MV-4-11 (cell line): ENCODE data around the gene TEX35.
A peak's percentile ranks its signal among the peaks of the same experiment; 100 is the strongest.
"Not testable (repeated sequence)": the region's sequence is repeated elsewhere in the genome, so short reads cannot be mapped to it uniquely, and the experiment has no call there.

Source experiments
- DNase-seq: peaks from one replicate; lab custom pipeline; 2025; lab: John Stamatoyannopoulos, UW

The TEX35 gene

GRCh38 chr1:178541829-178542553 is 29.1 kb downstream of the TEX35 start:
- DNase-seq, result peak; percentile 52

DNA sequence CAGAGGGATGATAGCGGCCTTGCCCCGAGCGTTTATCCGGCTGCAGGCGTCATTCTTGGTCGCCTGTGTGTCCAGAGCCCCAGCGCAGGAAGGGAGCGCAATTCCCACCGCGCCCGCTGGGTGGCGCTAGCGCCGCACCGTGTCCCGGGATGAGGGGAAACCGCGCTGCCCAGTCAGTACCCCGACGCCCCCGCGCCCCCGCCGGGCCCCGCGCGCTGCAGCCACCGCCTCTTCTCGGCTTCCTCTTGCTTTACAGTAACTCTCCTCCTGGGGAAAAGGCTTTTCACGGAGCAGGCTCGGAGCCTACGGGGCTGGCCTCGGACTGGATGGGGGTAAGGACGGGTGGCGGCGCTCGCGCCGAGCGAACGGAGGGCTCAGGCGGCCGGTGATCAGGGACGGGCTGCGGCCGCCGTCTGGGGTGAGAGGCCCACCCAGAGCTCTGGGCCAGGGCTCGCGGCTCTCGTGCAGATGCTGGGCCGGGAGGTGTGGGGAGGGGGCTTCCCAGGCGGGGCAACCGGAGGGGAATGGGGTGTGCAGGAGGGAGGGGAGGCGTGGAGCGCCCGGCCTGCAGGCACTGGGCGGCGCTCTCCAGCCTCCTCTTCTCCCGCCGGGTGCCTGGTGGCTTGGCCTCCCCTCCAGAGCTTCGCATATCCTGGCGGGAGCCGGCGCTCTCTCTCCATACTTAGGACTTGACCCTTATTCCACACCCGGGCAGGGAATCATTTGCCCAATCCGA is 29.8 kb downstream of the TEX35 start:
- peak; percentile 67 for DNase-seq

GRCh38 chr1:178543290-178543607 is 30.3 kb downstream of the TEX35 start:
- DNase-seq, result no peak

DNA sequence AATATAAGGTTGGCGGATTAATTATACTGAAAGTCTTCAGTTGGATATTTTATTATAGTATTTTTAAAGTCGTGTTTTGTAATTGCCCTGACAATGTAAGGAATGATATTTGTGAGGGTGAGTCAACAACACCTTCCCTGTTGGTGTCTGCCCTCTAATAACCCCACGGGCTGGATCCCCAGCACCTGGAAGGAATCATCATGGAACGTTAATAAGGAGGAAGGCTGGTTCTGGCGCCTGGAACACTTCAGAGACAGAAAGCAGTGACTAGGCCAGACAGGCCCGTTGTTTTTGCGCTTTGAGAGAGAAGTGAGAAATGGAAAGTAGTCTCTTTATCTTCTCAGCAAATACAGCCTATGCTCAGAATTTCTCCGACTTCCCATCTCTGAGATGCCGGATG is 31.6 kb downstream of the TEX35 start:
- no peak for DNase-seq

DNA sequence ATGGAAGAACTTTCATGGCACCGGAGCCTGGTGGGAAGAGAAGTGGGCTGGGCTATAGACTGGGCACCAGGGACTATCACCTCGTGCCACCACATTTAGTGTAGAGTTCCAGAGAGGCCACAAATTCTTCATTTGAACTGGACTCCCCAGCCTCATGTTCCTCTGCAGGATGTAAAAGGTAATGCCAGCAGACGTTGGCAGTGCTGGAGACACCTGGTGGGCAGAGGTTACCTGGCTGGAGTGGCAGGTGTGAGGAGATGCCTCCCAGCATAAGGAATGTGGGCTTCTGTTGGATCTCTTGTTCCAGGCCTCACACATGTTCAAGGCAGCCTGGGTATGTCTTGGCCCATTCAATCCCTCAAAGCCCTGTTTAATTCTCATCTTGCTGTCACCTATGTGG is 35.2 kb downstream of the TEX35 start:
- no peak for DNase-seq

DNA sequence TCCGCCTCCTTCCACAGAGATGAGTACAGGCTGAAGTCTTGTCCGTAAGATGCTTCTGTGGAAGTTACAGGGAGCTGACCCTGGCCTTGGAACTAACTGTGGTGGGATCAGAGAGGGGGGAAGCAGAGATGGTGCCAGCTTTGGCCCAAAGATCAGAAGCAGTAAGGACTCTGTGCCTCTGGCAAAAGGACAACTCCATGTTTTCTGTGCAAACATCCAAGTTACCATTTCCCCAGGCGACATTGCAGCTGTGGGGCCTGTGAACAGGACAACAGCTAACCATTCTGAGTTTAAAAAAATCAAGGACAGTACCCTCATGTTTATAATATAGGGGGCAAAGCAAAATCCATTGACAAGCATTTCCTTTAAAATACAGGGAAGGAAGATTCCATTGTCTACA is 38.4 kb downstream of the TEX35 start:
- DNase-seq, result no peak

DNA sequence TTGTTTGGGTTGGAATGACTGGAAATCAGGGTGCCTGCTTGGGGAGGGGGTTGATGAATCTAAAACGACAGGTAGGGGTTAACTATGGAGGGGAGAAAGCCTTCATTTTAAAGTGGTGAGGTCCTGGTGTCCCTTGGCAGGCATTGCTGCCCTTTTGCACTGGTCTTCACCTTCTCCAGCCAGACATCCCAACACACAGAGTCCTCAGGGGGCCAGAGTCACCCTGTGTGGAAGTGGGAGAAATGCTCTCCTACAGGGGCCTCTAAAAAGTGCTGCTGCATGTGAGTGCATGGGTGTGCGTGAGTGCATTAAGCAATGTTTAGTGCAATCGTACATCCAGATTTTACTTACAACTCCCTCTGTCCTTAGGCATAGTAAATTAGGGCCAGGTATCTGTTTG is 39.0 kb downstream of the TEX35 start:
- no peak for DNase-seq

- no peak for DNase-seq
These were observed 39.9 kb downstream of the TEX35 start for GRCh38 chr1:178552856-178553255.

- not testable (repeated sequence) for DNase-seq
These were observed 41.4 kb downstream of the TEX35 start for GRCh38 chr1:178554351-178554750.

DNA sequence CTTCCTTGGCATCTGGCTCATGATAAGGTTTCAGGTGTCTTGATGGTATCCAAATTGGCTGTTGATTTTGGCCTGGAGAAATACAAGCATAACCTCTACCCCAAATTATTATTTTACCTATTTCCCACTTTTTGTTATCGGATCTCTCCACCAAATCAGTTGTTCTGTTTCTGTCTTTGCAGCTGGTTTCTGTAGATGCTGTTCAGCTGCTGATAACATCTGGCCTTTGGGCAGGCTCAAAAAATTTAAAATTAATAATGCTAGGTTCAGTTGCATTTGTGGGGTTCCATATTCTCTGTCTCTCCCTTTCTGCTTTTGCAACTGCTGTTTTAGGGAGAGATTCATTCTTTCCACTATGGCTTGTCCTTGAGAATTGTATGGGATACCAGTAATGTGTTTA is 42.7 kb downstream of the TEX35 start:
- not testable (repeated sequence) for DNase-seq

- DNase-seq, result not testable (repeated sequence)
These were observed 45.9 kb downstream of the TEX35 start for GRCh38 chr1:178558816-178559215.

- no peak for DNase-seq
These were observed 48.0 kb downstream of the TEX35 start for GRCh38 chr1:178560871-178561376.

DNA sequence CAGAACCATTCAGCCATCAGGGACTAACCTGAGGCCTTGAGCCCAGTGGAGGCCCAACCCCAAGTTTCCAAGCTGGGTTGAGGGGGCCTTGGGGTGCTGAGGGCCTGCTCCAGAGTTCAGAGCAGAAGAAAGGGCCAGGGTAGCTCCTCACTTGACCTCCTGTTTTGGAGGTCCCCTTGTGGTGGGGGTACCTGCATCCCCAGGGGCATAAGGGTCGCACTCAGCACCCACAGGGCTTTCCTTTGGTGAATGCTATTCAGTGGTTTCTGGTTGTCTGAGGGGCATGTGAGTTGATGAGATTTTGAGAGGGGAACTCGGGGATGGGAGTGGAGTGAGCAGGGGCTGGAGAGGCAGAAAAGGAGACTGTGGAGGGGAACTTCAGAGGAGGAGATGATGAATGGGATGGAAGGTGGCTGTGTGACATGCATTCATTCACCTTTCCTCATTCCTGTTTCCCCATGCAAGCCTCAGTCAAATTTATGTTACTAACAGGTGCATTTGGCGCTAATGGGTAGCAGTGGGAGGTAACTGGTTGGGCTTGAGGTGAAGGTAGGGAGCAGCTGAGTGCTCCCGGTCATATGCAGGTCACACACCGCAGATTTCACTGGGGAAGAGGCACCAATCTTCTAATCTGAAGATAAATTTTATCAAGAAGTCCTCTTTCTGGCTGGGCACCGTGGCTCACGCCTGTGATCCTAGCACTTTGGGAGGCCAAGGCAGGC is 50.4 kb downstream of the TEX35 start:
- DNase-seq, result no peak

DNA sequence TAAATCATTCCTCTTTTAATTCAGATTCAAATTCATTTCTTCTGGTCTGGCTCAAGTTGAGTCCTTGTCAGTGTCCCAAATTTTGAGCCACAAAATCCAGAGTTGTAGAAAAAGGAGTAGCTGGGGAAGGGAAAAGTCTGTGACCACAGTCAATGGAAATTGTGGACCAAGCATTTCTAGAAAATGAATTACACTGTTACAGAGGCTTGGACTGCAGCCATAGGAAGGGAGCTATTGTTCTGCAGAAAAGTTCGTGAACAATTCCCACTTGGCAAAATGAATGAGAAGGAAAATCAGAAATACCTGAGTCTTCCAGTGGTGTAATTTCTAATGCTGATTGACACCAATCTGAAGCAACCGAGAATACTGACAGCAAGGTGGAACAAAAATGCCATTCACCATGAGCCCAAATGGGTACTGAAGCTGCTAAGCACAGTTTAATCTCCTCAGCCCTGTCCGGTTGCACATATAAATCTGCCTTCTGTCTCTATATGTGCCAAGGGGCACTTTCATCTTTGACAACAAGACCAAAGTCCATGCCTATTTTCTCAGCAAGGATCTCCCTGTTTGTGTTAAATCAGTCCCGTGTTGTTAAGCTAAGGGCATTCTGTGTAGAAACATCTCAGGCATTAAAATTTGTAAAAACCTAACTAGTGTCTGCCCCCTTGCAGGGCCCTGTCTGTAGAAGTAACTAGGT is 51.3 kb downstream of the TEX35 start:
- DNase-seq, result no peak

DNA sequence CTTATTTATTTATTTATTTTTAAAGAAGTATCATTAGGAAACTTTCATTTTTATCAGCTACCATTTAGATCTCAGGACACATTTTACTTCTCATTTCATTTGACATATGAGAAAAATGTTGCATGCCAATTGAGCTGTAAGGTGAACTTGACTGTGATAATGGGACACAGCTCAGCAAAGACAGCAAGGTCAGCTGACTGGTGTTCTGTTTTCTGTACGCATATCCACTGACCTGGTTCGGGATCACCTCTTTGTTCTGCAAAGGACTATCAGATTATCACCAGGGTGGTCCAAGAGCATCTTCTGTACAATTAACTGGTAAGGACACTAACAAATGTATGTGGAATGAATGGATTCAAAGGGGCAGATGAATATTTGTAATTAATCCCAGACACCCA is 51.9 kb downstream of the TEX35 start:
- no peak for DNase-seq

GRCh38 chr1:178565586-178565985 is 52.7 kb downstream of the TEX35 start:
- DNase-seq, result no peak

DNA sequence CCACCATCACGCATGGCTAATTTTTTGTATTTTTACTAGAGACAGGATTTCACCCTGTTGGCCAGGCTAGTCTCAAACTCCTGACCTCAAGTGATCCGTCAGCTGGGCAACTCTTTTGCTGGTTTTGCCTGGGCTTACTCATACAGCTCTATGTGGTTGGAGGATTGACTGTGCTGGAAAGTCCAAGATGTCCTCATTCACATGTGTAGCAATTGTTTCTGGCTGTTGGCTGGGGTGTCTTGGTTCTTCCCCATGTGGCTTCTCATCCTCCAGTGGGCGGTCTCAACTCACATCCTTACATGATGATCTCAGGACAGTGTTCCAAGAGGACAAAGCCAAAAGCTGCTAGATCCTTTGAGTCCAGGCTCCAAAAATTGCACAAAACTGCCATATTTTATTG is 53.3 kb downstream of the TEX35 start:
- no peak for DNase-seq

DNA sequence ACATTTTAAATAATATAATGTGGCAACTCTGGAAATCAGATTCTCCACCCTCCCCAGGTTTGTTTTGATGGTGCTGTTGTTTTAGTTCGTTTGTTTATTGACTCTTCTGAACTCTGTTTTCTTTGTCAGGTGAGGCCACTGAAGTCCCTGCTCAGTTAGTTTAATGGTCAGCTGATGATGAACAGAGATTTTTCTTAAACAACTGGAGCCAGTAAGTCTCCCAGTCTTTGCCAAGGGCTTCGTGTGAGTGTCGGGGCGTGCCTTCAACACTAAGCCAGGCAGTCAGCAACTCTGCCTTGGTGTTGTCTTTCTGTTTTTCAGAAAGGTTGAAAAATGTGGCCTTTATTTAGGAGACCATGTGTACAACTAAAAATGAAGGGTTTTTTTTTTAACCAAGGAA is 58.9 kb downstream of the TEX35 start:
- DNase-seq, result no peak
